ENCODE data around the gene RAB20. TPM values are rescaled to one million over a fixed set of nuclear protein-coding genes. Genes with fewer than 3 reads are reported as not detected.
"Not testable (repeated sequence)": the region's sequence is repeated elsewhere in the genome, so short reads cannot be mapped to it uniquely, and the experiment has no call there.

RAB20 gene
- total RNA-seq, 1 donor from 2014 or later, result 3.3 TPM

- DNase-seq (ENCODE audit: extremely low read depth, low read depth, low spot score), result no peak
These were observed 14.5 kb upstream of the RAB20 start for GRCh38 chr13:110576070-110576394.

- DNase-seq (ENCODE audit: extremely low read depth, low read depth, low spot score), result no peak
These were observed 14.0 kb upstream of the RAB20 start for GRCh38 chr13:110575322-110576069.

- no peak for DNase-seq (ENCODE audit: extremely low read depth, low read depth, low spot score)
These were observed 12.6 kb upstream of the RAB20 start for GRCh38 chr13:110574161-110574560.

- DNase-seq (ENCODE audit: extremely low read depth, low read depth, low spot score), result no peak
These were observed 11.2 kb upstream of the RAB20 start for GRCh38 chr13:110572778-110573118.

- no peak for DNase-seq (ENCODE audit: extremely low read depth, low read depth, low spot score)
These were observed 10.6 kb upstream of the RAB20 start for GRCh38 chr13:110571896-110572777.

GRCh38 chr13:110570886-110571285 is 9.4 kb upstream of the RAB20 start:
- no peak for DNase-seq (ENCODE audit: extremely low read depth, low read depth, low spot score)

GRCh38 chr13:110569962-110570361 is 8.4 kb upstream of the RAB20 start:
- DNase-seq (ENCODE audit: extremely low read depth, low read depth, low spot score), result not testable (repeated sequence)

GRCh38 chr13:110568612-110569011 is 7.1 kb upstream of the RAB20 start:
- no peak for DNase-seq (ENCODE audit: extremely low read depth, low read depth, low spot score)

GRCh38 chr13:110566171-110566570 is 4.6 kb upstream of the RAB20 start:
- no peak for DNase-seq (ENCODE audit: extremely low read depth, low read depth, low spot score)

GRCh38 chr13:110565296-110565695 is 3.8 kb upstream of the RAB20 start:
- no peak for DNase-seq (ENCODE audit: extremely low read depth, low read depth, low spot score)

GRCh38 chr13:110564472-110564985 is 3.0 kb upstream of the RAB20 start:
- no peak for DNase-seq (ENCODE audit: extremely low read depth, low read depth, low spot score)

- DNase-seq (ENCODE audit: extremely low read depth, low read depth, low spot score), result no peak
These were observed 1.9 kb upstream of the RAB20 start for GRCh38 chr13:110563463-110563774.

- DNase-seq (ENCODE audit: extremely low read depth, low read depth, low spot score), result no peak
These were observed 1.4 kb upstream of the RAB20 start for GRCh38 chr13:110562696-110563462.

GRCh38 chr13:110562036-110562597 is 595 bp upstream of the RAB20 start:
- DNase-seq (ENCODE audit: extremely low read depth, low read depth, low spot score), result no peak

GRCh38 chr13:110560601-110561343 is 750 bp downstream of the RAB20 start:
- DNase-seq (ENCODE audit: extremely low read depth, low read depth, low spot score), result no peak

GRCh38 chr13:110559986-110560385 is 1.5 kb downstream of the RAB20 start:
- DNase-seq (ENCODE audit: extremely low read depth, low read depth, low spot score), result no peak

- DNase-seq (ENCODE audit: extremely low read depth, low read depth, low spot score), result no peak
These were observed 2.0 kb downstream of the RAB20 start for GRCh38 chr13:110559429-110559943.

- DNase-seq (ENCODE audit: extremely low read depth, low read depth, low spot score), result no peak
These were observed 3.8 kb downstream of the RAB20 start for GRCh38 chr13:110557610-110558305.

GRCh38 chr13:110557082-110557481 is 4.4 kb downstream of the RAB20 start:
- no peak for DNase-seq (ENCODE audit: extremely low read depth, low read depth, low spot score)

GRCh38 chr13:110556224-110556606 is 5.3 kb downstream of the RAB20 start:
- no peak for DNase-seq (ENCODE audit: extremely low read depth, low read depth, low spot score)

All from glomerular endothelial cell (primary cell).